PC-9 (cell line): ENCODE measurements around the gene JADE2.

Experiments used
- CTCF ChIP-seq: fragments of 200-600 bp; sonication (generic); conservative IDR thresholded peaks from 2 replicates; pipeline ENCODE4 v1.6.1; 2017; ENCODE audit warnings: mixed run types, antibody characterized with exemption, mild to moderate bottlenecking, moderate library complexity
- EZH2 ChIP-seq: fragments of 200-600 bp; sonication (generic); IDR thresholded peaks from 2 replicates; pipeline ENCODE4 v1.8.0; 2017; ENCODE audit warnings: antibody characterized with exemption, low read depth

GRCh38 chr5:134489227-134489944 lies 36.1 kb upstream of the JADE2 start:
- TF ChIP-seq CTCF: no peak
- TF ChIP-seq EZH2: no peak
